HCT116 (cell line): ENCODE results near the gene CDK8. TPM values are rescaled to one million over a fixed set of nuclear protein-coding genes. Genes with fewer than 3 reads are reported as not detected.

Source experiments
- ATAC-seq: fragments of 200-7000 bp; cut with Tn5 transposase; 2 replicates; pipeline ENCODE4 v1.9.1; 2020; ENCODE audit warnings: mild to moderate bottlenecking, moderate library complexity
- BruUV-seq: library from RNA; stranded (reverse); fragments of 400-500 nt; replicated peaks from 2 replicates; lab custom pipeline; 2021; lab: Mats Ljungman, UMichigan
- CTCF ChIA-PET: fragments of 300-600 bp; sonication (Branson Sonifier 250); formaldehyde crosslinking; loops from one replicate; lab custom pipeline; 2021; ENCODE audit warnings: antibody characterized with exemption; lab: Charles Lee
- POLR2A ChIA-PET: fragments of 300-600, 350-600 bp; sonication (Branson Sonifier 250); formaldehyde crosslinking; loops from one replicate; lab custom pipeline; 2021; ENCODE audit warnings: antibody characterized with exemption; lab: Charles Lee
- RAD21 ChIA-PET, 2 experiments: fragments of 300-600 bp; sonication (Branson Sonifier 250); formaldehyde crosslinking; loops; one replicate each; lab custom pipeline; 2023; ENCODE audit warnings: low total read pairs in 2 of 2; ENCODE audit not compliant: uncharacterized antibody in 2 of 2, unreplicated experiment in 2 of 2, low non-redundant PET in 1 of 2; lab: Charles Lee
- DNase-seq: peaks from one replicate; pipeline ENCODE4 v3.0.0-alpha.2; 2010; ENCODE audit warnings: low read depth, low spot score
- H2AFZ ChIP-seq: fragments of 200-600 bp; shearing (Covaris generic), sonication (generic); 2 replicates; pipeline ENCODE4 v1.6.1; 2017; ENCODE audit warnings: low read depth, mixed run types, mixed read lengths, antibody characterized with exemption, low read length; ENCODE audit not compliant: poor library complexity, severe bottlenecking
- H3K27ac ChIP-seq: 2 replicates; pipeline ENCODE4 v1.5.1; 2012; ENCODE audit warnings: low read depth, low read length
- H3K27me3 ChIP-seq: fragments of 200-600 bp; sonication (generic); 2 replicates; pipeline ENCODE4 v1.6.1; 2016; ENCODE audit warnings: mixed run types, low read length, mixed read lengths; ENCODE audit not compliant: insufficient read depth
- H3K36me3 ChIP-seq, 2 experiments: fragments of 200-500 bp in 1 of 2; fragments of 200-600 bp in 1 of 2; sonication (Bioruptor generic) in 1 of 2; sonication (generic) in 1 of 2; 2 replicates each; pipeline versions ENCODE4 v1.5.1 to v1.6.1; 2014 to 2016; ENCODE audit warnings: low read length in 2 of 2, inconsistent platforms in 1 of 2, mixed read lengths in 1 of 2, mixed run types in 1 of 2; ENCODE audit not compliant: insufficient read depth in 2 of 2, control insufficient read depth in 1 of 2
- H3K4me1 ChIP-seq, 2 experiments: fragments of 200-600 bp in 1 of 2; sonication (generic) in 1 of 2; 2 replicates each; pipeline versions ENCODE4 v1.5.1 to v1.6.1; 2012 to 2017; ENCODE audit warnings: low read length in 2 of 2, inconsistent platforms in 1 of 2, mild to moderate bottlenecking in 1 of 2, mixed read lengths in 1 of 2, mixed run types in 1 of 2, moderate library complexity in 1 of 2; ENCODE audit not compliant: insufficient read depth in 2 of 2, control insufficient read depth in 1 of 2
- H3K4me2 ChIP-seq: fragments of 200-600 bp; sonication (generic); 2 replicates; pipeline ENCODE4 v1.6.1; 2017; ENCODE audit warnings: mixed run types, low read length, mixed read lengths
- H3K4me3 ChIP-seq, 2 experiments: fragments of 200-600 bp in 1 of 2; sonication (generic) in 1 of 2; replicated peaks in 1 of 2; 2 replicates each; pipeline ENCODE4 v1.5.1; 2011 to 2016; ENCODE audit warnings: low read length in 2 of 2, control low read depth in 1 of 2, low read depth in 1 of 2, mild to moderate bottlenecking in 1 of 2, mixed read lengths in 1 of 2, mixed run types in 1 of 2
- H3K79me2 ChIP-seq: fragments of 200-600 bp; sonication (generic); 2 replicates; pipeline ENCODE4 v1.6.1; 2017; ENCODE audit warnings: mild to moderate bottlenecking, mixed run types, low read length, moderate library complexity, mixed read lengths; ENCODE audit not compliant: insufficient read depth
- H3K9ac ChIP-seq: fragments of 200-600 bp; sonication (generic); 2 replicates; pipeline ENCODE4 v1.6.1; 2016; ENCODE audit warnings: low read length, mixed read lengths
- H3K9me2 ChIP-seq: fragments of 200-600 bp; sonication (generic), shearing (Covaris generic); 2 replicates; pipeline ENCODE4 v1.6.1; 2017; ENCODE audit warnings: mixed run types, mild to moderate bottlenecking, moderate library complexity; ENCODE audit not compliant: insufficient read depth
- H3K9me3 ChIP-seq, 2 experiments: fragments of 200-500 bp in 1 of 2; fragments of 200-600 bp in 1 of 2; sonication (Bioruptor generic) in 1 of 2; sonication (generic) in 1 of 2; 2 replicates each; pipeline ENCODE4 v1.6.1; 2014 to 2017; ENCODE audit warnings: low read length in 2 of 2, mixed read lengths in 2 of 2, inconsistent platforms in 1 of 2, low read depth in 1 of 2, mild to moderate bottlenecking in 1 of 2, mixed run types in 1 of 2, moderate library complexity in 1 of 2; ENCODE audit not compliant: control insufficient read depth in 1 of 2, insufficient read depth in 1 of 2
- H4K20me1 ChIP-seq: fragments of 200-600 bp; sonication (generic), shearing (Covaris generic); 2 replicates; pipeline ENCODE4 v1.6.1; 2017; ENCODE audit warnings: mixed run types, mild to moderate bottlenecking, moderate library complexity; ENCODE audit not compliant: insufficient read depth
- CBX3 ChIP-seq: IDR thresholded peaks from 2 replicates; pipeline ENCODE4 v1.6.1; 2012; ENCODE audit warnings: low read depth
- CEBPB ChIP-seq: IDR thresholded peaks from 2 replicates; pipeline ENCODE4 v1.6.1; 2012; ENCODE audit warnings: low read depth
- EZH2 ChIP-seq: fragments of 200-600 bp; sonication (generic); IDR thresholded peaks from 2 replicates; pipeline ENCODE4 v1.6.1; 2017; ENCODE audit warnings: antibody characterized with exemption, mixed run types
- SIN3A ChIP-seq: IDR thresholded peaks from 2 replicates; pipeline ENCODE4 v1.6.1; 2012; ENCODE audit warnings: low read depth
- ZFX ChIP-seq: fragments of 450-650 bp; IDR thresholded peaks from 2 replicates; pipeline ENCODE4 v1.6.1; 2017
- intact Hi-C: fragments of 100-400 bp; cut with micrococcal nuclease; formaldehyde crosslinking; loops from 2 replicates; pipeline ENCODE4 v1.10.0; 2022
- total RNA-seq: library from RNA; stranded (reverse); gene quantifications from one replicate; pipeline ENCODE4 v1.2.1, GENCODE V29; 2021; ENCODE audit not compliant: unreplicated experiment
- TF ChIP-seq, protein P1 (sequence below): IDR thresholded peaks from 2 replicates; pipeline ENCODE4 v1.6.1; 2012
- TF ChIP-seq, protein P2 (sequence below): IDR thresholded peaks from 2 replicates; pipeline ENCODE4 v1.6.1; 2012; ENCODE audit warnings: low read depth
- TF ChIP-seq, protein P3 (sequence below): IDR thresholded peaks from 2 replicates; pipeline ENCODE4 v1.6.1; 2012

The CDK8 gene
- total RNA-seq, 1 experiment from 2014 or later = 23.8 TPM

DNA sequence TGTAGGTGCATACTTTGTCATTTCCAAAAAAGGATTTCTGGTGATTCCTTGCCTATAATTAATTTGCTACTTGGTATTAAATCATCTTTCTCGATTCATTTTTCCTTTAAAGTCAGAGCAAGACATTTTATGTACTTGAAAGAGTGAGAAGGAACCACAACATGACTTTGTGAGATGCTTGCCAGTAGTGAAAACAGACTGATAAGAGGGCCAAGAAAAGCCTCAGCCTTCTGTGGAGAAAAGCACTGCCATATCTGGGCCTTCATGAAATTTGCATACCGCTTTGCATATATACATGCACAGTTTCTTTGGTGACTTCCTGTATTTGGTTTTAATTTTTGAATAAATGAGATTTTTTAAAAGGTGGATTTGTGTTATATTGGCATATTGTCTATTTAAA is 128.4 kb downstream of the CDK8 start:
- no peaks in the 10 kb centered on the region for H3K27me3 ChIP-seq
- no peak overlapping the region for H2AFZ ChIP-seq
- CTCF ChIA-PET = no interaction called here
- RAD21 ChIA-PET = no interaction called here
- DNase-seq (no peak), ATAC-seq (no peak)
- no peak overlapping the region for H3K4me2 ChIP-seq
- H3K9me3 ChIP-seq = no peaks in the 10 kb centered on the region
- intact Hi-C loops = no loop called here
- H3K4me1 ChIP-seq = no peaks in the 10 kb centered on the region
- no peaks in the 10 kb centered on the region for H3K36me3 ChIP-seq
- no peaks in the 10 kb centered on the region for H4K20me1 ChIP-seq
- TF ChIP-seq CEBPB = no peak
- no peak for TF ChIP-seq ZFX
- TF ChIP-seq, protein P1, sequence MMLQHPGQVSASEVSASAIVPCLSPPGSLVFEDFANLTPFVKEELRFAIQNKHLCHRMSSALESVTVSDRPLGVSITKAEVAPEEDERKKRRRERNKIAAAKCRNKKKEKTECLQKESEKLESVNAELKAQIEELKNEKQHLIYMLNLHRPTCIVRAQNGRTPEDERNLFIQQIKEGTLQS = no peak
- TF ChIP-seq SIN3A = no peak
- no peak for TF ChIP-seq EZH2
- TF ChIP-seq, protein P2, sequence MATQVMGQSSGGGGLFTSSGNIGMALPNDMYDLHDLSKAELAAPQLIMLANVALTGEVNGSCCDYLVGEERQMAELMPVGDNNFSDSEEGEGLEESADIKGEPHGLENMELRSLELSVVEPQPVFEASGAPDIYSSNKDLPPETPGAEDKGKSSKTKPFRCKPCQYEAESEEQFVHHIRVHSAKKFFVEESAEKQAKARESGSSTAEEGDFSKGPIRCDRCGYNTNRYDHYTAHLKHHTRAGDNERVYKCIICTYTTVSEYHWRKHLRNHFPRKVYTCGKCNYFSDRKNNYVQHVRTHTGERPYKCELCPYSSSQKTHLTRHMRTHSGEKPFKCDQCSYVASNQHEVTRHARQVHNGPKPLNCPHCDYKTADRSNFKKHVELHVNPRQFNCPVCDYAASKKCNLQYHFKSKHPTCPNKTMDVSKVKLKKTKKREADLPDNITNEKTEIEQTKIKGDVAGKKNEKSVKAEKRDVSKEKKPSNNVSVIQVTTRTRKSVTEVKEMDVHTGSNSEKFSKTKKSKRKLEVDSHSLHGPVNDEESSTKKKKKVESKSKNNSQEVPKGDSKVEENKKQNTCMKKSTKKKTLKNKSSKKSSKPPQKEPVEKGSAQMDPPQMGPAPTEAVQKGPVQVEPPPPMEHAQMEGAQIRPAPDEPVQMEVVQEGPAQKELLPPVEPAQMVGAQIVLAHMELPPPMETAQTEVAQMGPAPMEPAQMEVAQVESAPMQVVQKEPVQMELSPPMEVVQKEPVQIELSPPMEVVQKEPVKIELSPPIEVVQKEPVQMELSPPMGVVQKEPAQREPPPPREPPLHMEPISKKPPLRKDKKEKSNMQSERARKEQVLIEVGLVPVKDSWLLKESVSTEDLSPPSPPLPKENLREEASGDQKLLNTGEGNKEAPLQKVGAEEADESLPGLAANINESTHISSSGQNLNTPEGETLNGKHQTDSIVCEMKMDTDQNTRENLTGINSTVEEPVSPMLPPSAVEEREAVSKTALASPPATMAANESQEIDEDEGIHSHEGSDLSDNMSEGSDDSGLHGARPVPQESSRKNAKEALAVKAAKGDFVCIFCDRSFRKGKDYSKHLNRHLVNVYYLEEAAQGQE = no peak
- TF ChIP-seq, protein P3, sequence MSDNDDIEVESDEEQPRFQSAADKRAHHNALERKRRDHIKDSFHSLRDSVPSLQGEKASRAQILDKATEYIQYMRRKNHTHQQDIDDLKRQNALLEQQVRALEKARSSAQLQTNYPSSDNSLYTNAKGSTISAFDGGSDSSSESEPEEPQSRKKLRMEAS = no peak
- no peak for TF ChIP-seq CBX3
- no peak overlapping the region for H3K4me3 ChIP-seq
- POLR2A ChIA-PET = no interaction called here
- H3K27ac ChIP-seq = no peak overlapping the region
- H3K79me2 ChIP-seq = no peaks in the 10 kb centered on the region
- no TSS peak for BruUV-seq
- H3K9ac ChIP-seq = no peak overlapping the region
- no peaks in the 10 kb centered on the region for H3K9me2 ChIP-seq
